GM12872 (cell line): ENCODE measurements around the gene TMEM63A.

Experiments used
- CTCF ChIP-seq: IDR thresholded peaks from 3 replicates; pipeline ENCODE4 v1.5.1; 2011; ENCODE audit warnings: low read depth, mild to moderate bottlenecking, low read length, moderate library complexity; ENCODE audit not compliant: insufficient read depth

TMEM63A gene

GRCh38 chr1:225863167-225863566 lies 19.0 kb downstream of the TMEM63A start:
- no peak for TF ChIP-seq CTCF

- no peak for TF ChIP-seq CTCF
These were observed 19.6 kb downstream of the TMEM63A start for GRCh38 chr1:225862581-225862950.

DNA sequence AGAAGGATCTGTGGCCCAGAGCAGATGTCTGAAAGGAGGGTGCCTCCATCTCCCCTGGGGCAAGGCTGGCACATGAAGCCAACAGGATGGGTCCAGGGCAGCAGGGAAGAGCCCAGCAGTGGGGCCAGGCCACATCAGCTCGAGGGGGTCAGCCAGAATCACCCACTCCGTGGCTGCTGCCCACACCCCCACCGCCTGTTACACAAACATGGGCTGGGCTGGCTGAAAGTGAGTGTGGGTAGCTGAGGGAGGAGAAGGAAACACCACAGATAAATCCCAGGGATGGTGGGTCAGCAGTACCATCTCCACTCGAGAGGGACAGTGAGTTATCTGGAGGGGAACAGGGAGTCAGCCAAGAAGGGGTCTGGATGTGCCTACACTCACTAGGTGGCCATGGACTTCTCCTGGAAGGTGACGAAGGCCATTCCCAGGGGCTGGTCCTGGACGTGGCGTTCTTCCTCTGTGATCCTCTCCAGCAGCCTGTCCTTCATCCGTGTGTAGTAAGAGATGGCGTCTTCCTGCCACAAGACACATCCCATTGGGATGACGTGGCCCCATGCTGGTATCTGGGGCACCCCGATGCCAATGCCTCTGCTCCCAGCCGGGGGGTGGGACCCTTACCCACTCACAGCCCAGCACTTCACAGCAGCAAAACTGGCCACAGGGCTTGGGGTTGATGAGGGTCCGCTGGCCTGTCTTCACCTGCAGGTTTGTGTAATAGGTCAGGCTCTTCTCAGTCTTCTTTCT lies 20.2 kb downstream of the TMEM63A start:
- no peak for TF ChIP-seq CTCF

DNA sequence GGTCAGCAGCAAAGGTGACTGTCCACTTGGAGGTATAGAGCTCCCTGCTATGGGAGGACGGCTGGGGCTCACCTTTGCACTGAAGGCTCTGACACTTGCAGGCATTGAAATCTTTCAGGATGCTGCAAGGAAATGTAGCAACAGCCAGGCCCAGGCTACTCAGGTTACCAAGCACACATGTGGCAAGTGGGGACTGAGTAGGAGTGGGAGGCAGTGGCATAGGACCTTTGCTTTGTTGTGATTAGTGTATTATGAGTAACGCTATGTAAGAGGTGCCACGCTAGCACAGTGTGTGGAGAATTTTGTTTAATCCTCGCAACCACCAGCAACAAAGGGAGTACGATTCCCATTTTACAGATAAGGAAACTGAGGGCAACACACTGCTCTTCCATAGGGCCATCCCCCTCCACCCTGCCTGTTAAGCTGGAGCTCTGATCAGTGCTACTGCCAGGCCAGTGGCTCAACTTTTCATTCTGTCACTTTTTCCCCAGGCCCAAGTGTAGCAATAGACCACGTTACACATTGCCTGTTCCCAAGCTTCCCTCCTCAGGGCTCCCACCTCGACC lies 21.2 kb downstream of the TMEM63A start:
- no peak for TF ChIP-seq CTCF

DNA sequence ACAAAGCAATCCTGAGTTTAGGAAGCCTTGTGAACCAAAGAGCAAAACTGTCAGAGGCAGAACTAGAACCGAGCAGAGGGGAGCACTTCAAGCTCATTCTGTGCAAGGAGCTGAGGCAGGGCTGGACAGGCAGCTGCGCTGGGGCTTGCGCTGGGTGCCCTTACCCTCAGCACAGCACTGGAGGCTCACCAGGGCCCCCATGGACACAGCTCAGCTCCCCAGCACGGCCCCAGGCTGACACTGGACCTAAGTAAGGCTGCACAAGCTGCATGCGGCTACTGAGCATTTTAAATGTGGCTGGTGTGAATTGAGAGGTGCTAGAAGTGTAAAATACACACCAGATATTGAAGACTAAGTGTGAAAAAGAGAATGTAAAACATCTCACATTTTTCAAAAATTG lies 22.1 kb downstream of the TMEM63A start:
- no peak for TF ChIP-seq CTCF

- no peak for TF ChIP-seq CTCF
These were observed 23.0 kb downstream of the TMEM63A start for GRCh38 chr1:225859151-225859550.

- no peak for TF ChIP-seq CTCF
These were observed 24.9 kb downstream of the TMEM63A start for GRCh38 chr1:225857256-225857655.
